ENCODE measurements around the gene MCMBP.

GRCh38 chr10:119815671-119816070, 57.0 kb downstream of the MCMBP start:
- TF ChIP-seq, protein P1, sequence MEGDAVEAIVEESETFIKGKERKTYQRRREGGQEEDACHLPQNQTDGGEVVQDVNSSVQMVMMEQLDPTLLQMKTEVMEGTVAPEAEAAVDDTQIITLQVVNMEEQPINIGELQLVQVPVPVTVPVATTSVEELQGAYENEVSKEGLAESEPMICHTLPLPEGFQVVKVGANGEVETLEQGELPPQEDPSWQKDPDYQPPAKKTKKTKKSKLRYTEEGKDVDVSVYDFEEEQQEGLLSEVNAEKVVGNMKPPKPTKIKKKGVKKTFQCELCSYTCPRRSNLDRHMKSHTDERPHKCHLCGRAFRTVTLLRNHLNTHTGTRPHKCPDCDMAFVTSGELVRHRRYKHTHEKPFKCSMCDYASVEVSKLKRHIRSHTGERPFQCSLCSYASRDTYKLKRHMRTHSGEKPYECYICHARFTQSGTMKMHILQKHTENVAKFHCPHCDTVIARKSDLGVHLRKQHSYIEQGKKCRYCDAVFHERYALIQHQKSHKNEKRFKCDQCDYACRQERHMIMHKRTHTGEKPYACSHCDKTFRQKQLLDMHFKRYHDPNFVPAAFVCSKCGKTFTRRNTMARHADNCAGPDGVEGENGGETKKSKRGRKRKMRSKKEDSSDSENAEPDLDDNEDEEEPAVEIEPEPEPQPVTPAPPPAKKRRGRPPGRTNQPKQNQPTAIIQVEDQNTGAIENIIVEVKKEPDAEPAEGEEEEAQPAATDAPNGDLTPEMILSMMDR (IDR thresholded peaks at IDR 0.05), result no peak
- TF ChIP-seq POLR2A (IDR thresholded peaks at IDR 0.05), result no peak

Measured in testis (tissue), 2 donors.